GM18517 (cell line): ENCODE data around the gene HAGH.
"Not testable (repeated sequence)": the region's sequence is repeated elsewhere in the genome, so short reads cannot be mapped to it uniquely, and the experiment has no call there.

ENCODE experiments used
- ATAC-seq: cut with Tn5 transposase; IDR thresholded peaks from one replicate; pipeline ENCODE4 v1.9.1; 2021; ENCODE audit warnings: mild to moderate bottlenecking, moderate library complexity; ENCODE audit not compliant: unreplicated experiment

HAGH gene

DNA sequence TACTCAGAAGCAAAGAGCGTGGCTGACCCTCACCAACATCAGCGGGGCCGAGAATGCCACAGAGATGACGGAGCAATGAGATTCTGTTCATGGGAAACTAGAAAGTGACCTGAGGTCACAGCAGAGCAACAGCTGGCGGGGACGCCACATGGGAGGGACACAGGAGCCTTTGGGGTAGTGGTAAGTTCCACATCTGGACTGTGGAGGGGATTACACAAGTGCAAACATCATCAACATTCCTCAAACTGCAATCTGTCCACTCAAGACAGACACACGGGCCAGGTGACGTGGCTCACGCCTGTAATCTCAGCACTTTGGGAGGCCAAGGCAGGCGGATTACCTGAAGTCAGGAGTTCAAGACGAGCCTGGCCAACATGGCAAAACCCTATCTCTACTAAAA, 11.2 kb downstream of the HAGH start:
- ATAC-seq = no peak

DNA sequence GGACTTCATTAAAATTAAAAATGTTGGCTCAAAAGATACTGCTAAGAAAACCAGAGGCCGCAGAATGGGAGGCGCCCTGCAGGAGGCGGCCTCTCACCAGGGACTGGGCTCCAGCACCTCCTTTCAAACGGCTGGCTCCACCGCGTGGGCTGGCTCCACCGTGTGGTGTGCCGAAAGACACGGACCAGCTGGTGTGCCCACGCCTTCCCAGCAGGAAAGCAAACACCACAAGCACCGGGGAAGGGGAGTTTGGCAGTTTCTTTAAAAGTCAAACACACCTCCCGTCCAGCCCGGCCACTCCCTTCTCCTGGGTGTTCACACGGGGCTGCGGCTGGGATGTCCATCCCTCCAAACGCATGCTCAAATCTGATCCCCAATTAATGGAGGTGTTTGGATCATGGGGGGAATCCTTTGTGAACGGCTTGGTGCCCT, 13.9 kb downstream of the HAGH start:
- no peak for ATAC-seq

DNA sequence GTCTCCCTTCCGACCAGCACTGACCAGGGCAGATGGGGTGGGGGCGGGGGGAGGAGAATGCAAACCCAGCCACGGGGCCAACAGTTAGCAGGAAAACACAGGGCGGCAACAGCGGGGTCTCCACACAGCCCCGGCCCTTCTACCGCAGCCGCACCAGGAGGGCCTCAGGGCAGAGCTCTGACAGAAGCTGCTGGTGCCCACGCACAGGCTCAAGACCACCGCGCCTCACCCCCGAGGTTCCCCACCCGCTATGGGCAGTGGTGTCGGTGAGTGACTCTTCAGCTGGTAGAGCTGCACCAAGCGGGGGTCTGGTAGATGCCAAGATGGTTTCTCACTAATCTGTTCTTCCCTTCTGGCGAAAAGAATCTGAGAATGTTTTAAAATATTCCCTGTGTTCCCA, 16.1 kb downstream of the HAGH start:
- no peak for ATAC-seq

DNA sequence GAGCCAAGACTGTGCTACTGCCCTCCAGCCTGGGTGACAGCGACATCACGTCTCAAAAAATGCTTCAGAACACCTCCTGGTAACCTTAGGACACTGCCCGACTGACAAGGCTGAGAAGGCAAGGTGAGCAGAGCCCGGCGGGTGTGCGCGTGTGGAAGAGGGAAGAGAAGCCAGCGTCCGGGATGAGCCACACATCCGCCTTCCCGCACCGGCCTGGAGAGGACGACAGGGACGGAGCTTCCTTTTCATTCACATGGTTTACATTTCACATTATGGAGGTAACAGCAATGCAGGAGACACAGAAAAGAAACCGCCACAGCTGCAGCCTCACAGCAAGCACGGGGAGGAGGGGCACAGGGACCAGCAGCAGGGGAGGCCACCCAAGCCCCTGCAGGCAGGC, 16.5 kb downstream of the HAGH start:
- no peak for ATAC-seq

DNA sequence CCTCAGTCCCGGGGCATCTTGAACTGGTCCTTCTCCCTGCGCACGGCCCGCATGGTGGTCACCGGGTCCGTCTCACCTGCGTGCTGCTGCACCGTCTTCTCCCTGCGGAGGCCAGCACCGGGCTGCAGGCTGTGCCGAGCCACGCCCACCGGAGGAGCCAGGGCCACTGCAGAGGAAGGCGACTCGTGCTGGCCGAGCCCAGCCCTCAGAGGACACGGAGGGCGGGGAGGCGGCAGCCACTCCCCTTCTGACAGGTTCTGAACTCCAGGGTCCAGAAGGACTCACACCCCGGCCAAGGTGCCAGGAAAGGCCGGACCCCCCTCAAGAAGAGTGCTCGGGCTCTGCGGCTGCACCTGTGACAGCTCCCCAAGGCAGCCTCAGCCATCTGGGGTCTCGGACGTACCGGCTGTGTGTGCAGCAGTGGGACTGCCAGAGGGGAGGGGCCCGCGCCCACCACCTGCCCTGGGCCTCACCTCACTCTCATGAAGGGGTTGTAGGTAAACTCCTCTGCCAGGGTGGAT, 17.3 kb downstream of the HAGH start:
- no peak for ATAC-seq

DNA sequence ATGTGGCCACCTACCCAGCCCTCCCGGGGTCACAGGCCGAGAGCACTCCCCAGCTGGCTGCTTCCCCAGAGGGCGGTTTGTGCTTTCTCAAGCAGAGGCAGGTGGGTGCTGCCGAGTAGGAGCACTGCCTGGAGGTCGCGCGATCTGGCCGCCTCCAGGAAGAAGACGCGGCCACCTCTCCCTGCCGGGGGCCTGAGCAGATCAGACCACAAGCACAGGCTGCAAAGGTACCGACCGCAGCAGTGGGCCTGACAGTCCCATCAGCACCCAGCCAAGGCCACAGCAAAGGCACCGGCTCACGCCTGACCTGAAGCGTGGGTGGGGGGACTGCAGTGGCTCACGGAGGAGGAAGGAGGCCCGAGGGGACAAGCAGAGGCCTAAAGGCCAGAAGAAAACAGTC, 17.9 kb downstream of the HAGH start:
- ATAC-seq = no peak

DNA sequence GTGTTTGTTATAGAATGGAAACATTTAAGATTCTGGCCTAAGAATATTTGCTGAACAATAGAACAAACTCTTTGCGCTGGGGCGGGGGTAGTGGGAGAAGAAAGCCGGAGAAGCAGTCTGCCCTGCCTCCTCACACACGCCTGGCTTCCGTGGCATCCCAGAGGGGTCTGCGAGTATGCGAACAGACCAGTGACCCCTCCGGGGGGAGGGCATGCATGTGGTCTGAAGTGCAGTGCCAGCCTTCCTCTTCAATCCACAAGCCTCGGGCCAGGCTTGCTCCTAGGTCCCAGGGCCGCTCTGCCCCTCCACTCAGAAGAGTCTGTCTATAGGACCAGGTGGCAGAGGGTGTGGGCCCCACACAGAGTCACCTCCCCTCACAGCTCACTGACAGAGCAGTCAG, 19.0 kb downstream of the HAGH start:
- no peak for ATAC-seq

DNA sequence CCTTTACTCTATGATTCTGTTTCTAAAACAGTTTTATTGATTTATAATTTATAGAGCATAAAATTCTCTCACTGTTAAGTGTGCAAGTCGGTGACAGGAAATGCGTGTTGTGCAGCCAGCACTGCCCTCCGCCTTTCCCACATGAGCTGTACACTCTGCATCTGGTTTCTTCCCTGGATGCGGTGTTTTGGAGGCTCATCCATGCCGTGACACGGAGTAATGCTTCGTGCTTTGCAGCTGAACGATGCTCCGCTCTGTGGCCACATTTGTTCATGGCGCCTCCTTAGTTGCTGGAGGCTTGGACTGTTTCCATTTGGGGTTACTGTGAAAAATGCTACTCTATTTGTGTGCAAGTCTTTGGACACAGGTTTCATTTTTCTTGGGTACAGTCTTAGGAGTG, 25.9 kb downstream of the HAGH start:
- ATAC-seq = no peak

DNA sequence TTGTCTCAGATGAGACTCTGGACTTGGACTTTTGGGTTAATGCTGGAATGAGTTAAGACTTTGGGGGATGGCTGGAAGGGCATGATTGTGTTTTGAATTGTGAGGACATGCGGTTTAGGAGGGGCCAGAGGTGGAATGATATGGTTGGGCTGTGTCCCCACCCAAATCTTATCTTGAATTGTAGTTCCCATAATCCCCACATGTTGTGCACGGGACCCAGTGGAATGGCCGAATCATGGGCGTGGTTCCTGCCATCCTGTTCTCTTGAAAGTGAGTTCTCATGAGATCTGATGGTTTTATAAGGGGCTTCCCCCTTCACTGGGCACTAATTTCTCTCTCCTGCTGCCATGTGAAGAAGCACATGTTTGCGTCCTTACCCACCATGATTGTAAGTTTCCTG, 27.4 kb downstream of the HAGH start:
- ATAC-seq = not testable (repeated sequence)

DNA sequence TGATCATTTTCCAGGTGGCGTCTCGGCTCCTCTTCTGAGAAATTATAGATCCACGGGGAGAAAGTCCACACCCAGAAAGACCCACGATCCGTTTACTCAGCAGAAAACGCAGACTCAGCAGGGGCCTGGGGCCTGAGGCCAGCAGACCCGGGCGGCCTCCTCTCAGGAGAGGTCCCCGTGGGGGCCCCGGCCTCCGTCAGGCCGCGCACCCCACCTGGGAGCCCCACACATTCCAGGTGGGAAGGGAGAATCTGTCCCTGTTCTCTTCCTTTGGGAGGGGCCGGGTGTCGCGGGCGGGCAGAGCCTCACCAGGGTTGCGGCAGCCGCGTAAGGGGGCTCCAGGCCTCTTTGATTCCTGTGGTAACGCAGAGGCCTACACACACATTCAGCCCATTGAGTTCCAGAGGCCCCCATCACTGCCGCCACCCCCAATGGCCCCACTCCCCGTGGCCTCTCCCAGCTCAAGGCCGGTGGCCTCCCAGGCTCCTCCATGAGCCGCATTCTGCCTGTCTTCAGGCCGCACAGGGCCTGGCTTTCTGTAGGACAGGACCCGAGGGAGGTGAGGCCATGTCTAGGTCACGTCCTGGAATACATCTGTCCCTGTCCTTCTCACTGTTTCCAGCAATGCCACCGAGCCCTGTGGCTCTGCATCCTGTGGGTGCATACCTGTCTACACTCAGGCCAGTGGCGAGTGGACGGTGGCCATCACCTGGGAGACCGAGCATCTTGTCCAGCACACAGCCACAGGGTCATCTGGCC, 31.5 kb downstream of the HAGH start:
- no peak for ATAC-seq

DNA sequence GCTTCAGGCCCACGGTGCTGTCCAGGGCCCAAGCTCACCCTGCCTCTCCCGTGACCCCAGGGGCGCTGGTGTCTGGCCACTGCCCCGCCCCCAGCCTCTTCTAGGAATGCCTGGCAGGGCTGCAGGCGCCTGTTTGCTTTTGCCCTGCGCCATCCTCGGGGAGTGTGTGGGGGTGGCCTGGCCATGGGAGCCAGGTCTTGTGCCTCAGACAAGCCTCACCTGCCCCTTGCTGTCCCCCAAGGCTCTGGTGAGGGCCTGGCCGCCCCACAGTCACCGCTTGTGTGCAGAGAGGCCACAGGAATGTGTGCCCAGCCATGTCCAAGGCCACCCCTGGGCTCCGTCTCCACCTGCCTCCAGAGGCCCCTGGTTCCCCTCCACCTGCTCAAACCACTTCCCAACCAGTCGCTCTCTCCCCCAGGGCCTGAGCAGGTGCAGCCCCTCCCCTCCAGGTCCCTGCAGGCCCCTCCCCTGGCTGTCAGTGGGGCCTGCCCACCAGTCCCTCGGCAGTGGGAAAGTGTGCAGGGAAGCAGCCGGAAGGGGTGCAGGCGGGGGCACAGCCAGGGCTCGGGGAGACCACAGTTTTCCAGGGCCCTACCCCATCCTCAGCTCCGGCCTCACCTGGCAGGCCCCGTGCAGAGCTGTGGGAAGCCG, 32.3 kb downstream of the HAGH start:
- ATAC-seq = no peak

DNA sequence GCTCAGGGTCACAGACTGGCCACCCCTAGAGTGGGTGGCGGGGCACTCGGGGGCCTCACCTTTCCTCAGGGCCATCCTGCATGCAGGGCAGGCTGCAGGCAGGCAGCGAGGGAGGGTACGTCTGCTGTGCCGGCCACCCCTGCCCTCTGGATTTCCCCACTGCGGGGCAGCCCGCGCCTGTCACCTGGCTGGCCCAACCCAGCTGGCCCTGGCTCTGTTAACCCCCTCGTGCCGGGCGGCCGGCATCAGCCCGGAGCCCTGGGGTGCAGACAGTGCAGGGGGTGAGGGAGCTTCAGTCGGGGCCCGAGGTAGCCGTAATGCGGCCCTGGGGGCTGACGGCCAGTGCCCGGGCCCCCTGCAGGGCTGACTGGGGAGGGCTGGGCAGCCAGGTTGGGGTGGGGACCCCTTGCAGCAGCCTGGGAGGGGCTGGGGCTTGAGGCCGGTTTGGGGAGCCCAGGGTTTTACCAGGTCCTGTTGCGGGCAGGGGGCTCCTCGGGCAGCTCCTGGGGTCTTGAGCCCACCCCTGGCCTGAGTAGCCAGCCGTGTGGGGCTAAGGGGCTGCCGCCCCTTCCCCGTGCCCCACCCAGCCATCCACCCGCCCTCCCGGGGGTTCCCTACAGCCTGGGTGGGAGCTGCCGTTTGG, 32.9 kb downstream of the HAGH start, which contains the start of gene IGFALS:
TSS of gene IGFALS (minus strand) at position 128 of the 643 bp plus-strand sequence. CDS start at position 75, 53 bp downstream.
- ATAC-seq = no peak

DNA sequence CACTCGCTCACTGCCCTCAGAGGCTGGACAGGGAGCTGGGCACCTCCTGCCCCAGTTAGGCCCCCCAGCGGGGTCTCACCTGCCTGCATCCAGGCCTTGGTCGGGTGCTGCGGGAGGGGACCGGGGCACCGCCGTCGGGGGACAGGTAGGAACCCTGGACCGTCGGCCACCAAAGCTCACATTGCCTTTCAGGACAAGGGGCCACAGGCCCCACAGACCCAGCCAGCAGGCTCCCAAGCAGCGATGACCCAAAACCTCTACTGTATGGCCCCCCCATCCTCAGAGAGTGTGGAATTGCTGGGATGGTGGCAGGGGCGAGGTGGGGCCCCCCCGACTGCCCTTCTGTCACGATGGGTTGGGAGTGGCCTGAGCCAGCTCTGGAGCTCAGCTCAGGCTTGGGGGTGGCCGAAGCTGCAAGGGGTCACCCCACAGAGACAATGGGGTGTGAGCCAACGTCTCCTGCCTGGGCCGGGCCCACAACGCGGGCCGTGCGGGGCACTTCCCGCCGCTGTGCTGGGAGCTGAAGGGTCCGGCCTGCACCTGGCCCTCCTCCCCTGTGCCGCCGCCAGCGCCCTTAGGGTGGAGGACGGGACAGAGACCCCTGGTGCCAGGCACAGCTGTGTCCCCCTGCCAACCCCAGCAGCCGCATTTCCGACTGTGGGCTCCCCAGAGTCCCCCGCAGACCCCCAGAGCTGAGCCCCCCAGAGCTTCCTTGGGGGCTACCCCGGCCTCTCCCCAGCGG, 33.6 kb downstream of the HAGH start:
- no peak for ATAC-seq

DNA sequence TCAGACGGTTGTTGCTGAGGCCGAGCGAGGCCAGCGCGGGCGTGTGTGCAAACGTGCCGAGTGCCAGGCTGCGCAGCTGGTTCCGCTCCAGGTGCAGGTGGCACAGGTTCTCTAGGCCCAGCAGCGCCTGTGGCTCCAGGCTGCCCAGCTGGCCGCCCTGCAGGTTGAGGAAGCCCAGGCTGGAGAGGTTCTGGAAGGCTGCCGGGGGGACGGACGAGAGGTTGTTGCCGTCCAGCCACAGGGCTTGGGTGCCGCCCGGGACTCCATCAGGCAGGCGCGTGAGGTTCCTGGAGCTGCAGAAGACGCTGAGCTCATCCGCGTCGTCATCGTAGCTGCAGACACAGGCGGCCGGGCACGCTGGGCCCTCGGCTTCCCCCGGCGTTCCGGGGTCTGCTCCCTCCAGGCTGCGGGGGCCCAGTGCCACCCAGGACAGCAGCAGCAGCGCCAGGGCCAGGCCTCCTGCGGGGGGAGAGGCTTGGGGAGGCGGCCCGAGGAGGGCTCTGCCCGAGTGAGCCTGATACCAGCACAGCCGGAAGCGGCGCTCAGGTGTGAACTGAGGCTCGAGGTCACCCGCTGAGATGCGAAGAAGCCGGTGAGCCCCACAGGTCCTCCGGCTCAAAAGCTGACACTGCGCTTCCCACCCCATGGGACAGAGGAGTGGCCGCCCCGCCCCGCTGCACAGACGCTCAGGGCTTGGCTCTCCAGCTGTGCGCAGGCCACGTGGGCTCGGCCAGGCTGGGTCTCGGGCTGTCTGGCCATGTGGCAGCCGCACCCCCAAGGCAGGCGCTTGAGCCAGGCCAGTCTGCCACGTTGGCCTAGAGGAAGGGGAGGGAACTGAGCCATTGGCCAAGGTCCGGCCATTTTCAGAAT, 34.4 kb downstream of the HAGH start:
- ATAC-seq = no peak

DNA sequence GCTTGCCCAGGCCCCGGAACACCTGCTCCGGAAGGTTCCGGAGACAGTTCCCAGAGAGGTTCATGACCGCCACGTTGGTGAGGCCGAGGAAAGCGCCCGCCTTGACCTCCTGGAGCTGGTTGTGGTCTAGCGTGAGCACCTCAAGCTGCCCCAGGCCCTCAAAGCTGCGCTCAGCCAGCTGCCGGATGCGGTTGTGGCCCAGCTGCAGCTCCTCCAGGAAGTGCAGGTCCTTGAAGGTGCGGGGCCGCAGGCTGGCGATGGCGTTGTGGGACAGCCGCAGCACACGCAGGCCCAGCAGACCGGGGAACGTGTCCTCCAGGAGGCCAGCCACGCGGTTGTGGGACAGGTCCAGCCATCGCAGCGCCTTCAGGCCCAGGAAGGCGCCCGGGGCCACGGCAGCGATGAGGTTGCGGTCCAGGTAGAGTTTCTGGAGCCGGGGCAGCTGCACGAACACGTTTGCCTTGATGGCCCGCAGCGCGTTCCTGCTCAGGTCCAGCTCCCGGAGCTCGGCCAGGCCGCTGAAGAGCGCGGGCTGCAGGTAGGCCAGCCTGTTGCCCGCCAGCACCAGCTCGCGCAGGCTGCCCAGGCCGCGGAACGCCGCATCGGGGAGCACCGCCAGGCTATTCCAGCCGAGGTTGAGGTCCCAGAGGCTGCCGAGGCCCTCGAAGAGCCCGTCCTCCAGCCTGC, 35.2 kb downstream of the HAGH start:
- ATAC-seq = no peak

DNA sequence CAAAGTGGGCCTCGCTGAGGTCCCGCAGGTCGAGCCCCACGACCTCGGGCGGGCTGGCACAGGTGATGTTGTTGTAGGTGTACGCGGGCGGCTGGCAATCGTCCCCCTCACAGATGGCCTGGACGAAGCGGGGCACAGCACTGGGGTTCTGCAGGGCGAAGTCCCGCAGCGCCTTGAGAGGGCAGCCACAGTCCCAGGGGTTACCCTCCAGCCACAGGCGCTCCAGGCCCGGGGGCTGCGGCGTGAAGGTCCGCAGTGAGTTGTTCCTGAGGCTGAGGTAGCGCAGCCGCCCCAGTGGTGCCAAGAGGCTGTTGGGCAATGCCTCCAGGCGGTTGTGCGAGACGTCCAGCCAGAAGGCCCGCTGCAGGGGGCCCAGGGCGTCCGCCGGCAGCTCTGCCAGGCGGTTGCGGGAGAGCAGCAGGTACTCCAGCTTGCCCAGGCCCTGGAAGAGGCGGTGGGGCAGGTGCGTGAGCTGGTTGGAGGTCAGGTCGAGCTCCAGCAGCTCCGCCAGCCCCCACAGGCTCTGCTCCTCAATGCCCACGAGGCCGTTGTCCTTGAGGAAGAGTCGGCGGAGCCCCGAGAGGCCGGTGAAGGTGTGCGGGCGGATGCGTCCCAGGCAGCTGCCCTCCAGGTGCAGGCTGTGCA, 35.9 kb downstream of the HAGH start:
- ATAC-seq = no peak

DNA sequence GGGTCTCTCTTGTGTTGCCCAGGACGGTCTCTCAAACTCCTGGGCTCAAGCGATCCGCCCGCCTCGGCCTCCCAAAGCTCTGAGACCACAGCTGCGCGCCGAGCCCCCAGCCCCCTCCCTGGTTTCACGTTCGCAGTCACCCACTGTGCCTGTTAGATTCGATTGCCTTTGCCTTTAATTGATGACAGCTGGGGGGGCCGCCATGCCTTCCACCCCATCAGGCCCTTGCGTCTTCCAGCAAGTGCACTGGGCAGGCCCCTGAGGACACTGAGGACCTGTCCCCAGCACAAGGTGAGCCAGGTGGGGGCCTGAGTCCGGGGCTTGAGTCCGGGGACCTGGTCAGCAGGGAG, 36.4 kb downstream of the HAGH start:
- ATAC-seq = no peak

DNA sequence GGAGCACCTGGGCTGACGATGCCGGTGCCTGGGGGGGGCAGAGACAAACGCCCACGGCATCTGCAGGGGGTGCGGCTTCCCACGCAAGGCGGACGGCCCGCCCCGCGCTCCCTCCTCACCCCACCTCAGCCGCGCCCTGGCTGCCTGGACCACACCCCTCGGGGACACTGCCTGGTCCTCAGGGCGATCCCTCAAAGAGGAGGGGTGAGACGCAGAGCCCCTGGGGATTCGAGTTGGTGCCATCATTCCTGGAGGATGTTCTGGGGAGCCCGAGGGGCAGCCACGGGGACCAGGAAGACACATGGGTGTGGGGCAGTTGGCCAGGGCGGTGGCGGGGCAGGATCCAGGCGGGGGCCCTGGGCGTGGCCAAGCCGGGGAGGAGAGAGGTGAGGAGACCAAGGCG, 37.0 kb downstream of the HAGH start:
- no peak for ATAC-seq

DNA sequence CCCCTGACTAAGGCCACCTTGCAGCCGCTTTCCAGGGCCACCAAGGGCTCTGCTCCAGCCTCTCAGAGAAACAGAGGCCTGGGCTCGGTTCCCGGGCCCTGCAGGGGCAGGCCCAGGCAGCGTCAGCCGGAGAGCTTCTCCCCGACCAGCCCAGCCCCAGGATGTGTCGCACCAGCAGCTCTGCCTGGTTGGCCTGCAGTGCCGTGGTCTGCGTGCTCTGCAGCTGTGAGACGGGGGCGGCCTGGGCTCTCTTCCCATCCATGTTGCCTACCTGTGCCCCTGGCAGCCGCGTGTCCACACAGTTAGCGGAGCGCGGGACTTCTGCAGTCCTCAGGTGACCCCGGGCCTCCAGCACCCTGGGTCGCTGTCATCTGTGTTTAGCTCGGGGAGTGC, 37.9 kb downstream of the HAGH start:
- no peak for ATAC-seq
